HL-60 (cell line): Measurements from ENCODE around the gene MIDN.

ENCODE experiments used
- DNase-seq, 2 experiments: peaks; one replicate each; pipeline ENCODE4 v3.0.0-alpha.2; 2010 to 2020; ENCODE audit warnings: low read depth in 1 of 2, low spot score in 1 of 2
- H3K27ac ChIP-seq: fragments of 250-450 bp; sonication (Bioruptor Pico); replicated peaks from 2 replicates; pipeline ENCODE4 v1.5.1; 2020; ENCODE audit warnings: mild to moderate bottlenecking, moderate library complexity
- H3K27me3 ChIP-seq: fragments of 250-450 bp; sonication (Bioruptor Pico); 2 replicates; pipeline ENCODE4 v1.5.1; 2021; ENCODE audit warnings: mild to moderate bottlenecking, moderate library complexity; ENCODE audit not compliant: insufficient read depth, poor library complexity, severe bottlenecking
- H3K4me3 ChIP-seq: replicated peaks from 2 replicates; pipeline ENCODE4 v1.5.1; 2011; ENCODE audit warnings: mild to moderate bottlenecking, control low read depth, low read length; ENCODE audit not compliant: insufficient read depth
- CTCF ChIP-seq: IDR thresholded peaks from one replicate; pipeline ENCODE4 v1.5.1; 2011; ENCODE audit warnings: low read length, control low read depth, inconsistent platforms; ENCODE audit not compliant: insufficient read depth
- GABPA ChIP-seq: IDR thresholded peaks from 2 replicates; pipeline ENCODE4 v1.6.1; 2012; ENCODE audit warnings: low read depth
- POLR2AphosphoS5 ChIP-seq: IDR thresholded peaks from 2 replicates; pipeline ENCODE4 v1.6.1; 2012; ENCODE audit warnings: low read depth
- REST ChIP-seq: IDR thresholded peaks from 2 replicates; pipeline ENCODE4 v1.6.1; 2012; ENCODE audit warnings: low read depth; ENCODE audit not compliant: insufficient replicate concordance
- SPI1 ChIP-seq: IDR thresholded peaks from 2 replicates; pipeline ENCODE4 v1.6.1; 2012; ENCODE audit warnings: low read depth, mild to moderate bottlenecking, borderline replicate concordance

Gene MIDN

GRCh38 chr19:1239796-1240737, 8.3 kb upstream of the MIDN start:
- H3K4me3 ChIP-seq = peak overlapping the region; percentile 29
- H3K27me3 ChIP-seq = peaks cover 21% of the 10 kb centered on the region
- H3K27ac ChIP-seq = no peak overlapping the region

GRCh38 chr19:1240925-1241324, 7.5 kb upstream of the MIDN start:
- H3K4me3 ChIP-seq = no peak overlapping the region; the same call in 1 of the 2 replicates
- H3K27ac ChIP-seq = no peak overlapping the region
- TF ChIP-seq CTCF (no peak), GABPA (no peak), POLR2AphosphoS5 (no peak), REST (no peak), SPI1 (no peak)
- no peak for DNase-seq
- H3K27me3 ChIP-seq = peaks cover 15% of the 10 kb centered on the region

More at GRCh38 chr19:1239796-1240737, 8.3 kb upstream of the MIDN start:
- TF ChIP-seq REST = no peak
- TF ChIP-seq CTCF = peak; percentile 66
- DNase-seq = peak; percentile 80 to 84

GRCh38 chr19:1241417-1242095, 6.8 kb upstream of the MIDN start, which contains the start of gene ATP5F1D:
ATP5F1D (plus strand) TSS chr19:1241751; CDS start chr19:1241851, 100 bp downstream.
- Histone ChIP-seq H3K27me3 (peaks cover 9% of the 10 kb centered on the region), H3K4me3 (peak within 1 kb of the TSS; percentile 86), H3K27ac (peak within 1 kb of the TSS; percentile 61)
- TF ChIP-seq CTCF (no peak), REST (no peak), POLR2AphosphoS5 (peak; percentile 42; the same call in 1 of the 2 replicates), SPI1 (no peak), GABPA (no peak; the same call in 1 of the 2 replicates)
- DNase-seq = peak; percentile 89 to 95
